Astrocyte (in vitro differentiated cells and primary cell): Measurements from ENCODE around the gene NCF2.

ENCODE experiments used
- EZH2 ChIP-seq: IDR thresholded peaks from 2 replicates; pipeline ENCODE4 v1.6.1; 2012; ENCODE audit warnings: mild to moderate bottlenecking, low read length, inconsistent platforms; ENCODE audit not compliant: insufficient read depth
- TF ChIP-seq, protein P1 (sequence below): IDR thresholded peaks from 2 replicates; pipeline ENCODE4 v1.5.1; 2011; ENCODE audit warnings: low read depth, mild to moderate bottlenecking, inconsistent platforms, low read length, moderate library complexity; ENCODE audit not compliant: insufficient read depth

DNA sequence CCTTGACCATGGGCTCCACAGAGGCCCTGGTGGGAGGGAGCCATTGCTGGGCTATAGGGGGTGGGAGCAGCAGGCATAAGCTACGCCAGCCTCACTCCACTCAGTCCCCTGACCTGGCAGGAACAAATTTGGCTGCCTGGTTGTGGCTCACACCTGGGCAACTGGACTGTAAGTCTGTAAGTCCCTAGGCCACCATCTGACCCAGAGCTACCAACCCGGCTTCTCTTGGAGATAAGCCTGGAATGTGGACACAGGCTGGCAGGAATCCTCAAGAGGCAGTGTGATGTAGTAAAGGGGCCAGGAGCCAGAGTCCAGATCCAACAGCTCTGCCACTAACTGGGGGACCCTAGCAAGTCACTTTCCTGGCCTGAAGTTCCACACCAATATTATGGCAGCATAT is 11.4 kb downstream of the NCF2 start:
- TF ChIP-seq, protein P1, sequence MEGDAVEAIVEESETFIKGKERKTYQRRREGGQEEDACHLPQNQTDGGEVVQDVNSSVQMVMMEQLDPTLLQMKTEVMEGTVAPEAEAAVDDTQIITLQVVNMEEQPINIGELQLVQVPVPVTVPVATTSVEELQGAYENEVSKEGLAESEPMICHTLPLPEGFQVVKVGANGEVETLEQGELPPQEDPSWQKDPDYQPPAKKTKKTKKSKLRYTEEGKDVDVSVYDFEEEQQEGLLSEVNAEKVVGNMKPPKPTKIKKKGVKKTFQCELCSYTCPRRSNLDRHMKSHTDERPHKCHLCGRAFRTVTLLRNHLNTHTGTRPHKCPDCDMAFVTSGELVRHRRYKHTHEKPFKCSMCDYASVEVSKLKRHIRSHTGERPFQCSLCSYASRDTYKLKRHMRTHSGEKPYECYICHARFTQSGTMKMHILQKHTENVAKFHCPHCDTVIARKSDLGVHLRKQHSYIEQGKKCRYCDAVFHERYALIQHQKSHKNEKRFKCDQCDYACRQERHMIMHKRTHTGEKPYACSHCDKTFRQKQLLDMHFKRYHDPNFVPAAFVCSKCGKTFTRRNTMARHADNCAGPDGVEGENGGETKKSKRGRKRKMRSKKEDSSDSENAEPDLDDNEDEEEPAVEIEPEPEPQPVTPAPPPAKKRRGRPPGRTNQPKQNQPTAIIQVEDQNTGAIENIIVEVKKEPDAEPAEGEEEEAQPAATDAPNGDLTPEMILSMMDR = no peak
- no peak for TF ChIP-seq EZH2
